GM23338 (cell line): ENCODE data around the gene USP43. TPM values are rescaled to one million over a fixed set of nuclear protein-coding genes. Genes with fewer than 3 reads are reported as not detected.

Source experiments
- ATAC-seq: fragments of 200-7000 bp; cut with Tn5 transposase; 3 replicates; pipeline ENCODE4 v1.9.1; 2020
- DNase-seq: peaks from one replicate; pipeline ENCODE4 v3.0.0-alpha.2; 2015; ENCODE audit warnings: low spot score
- H2AFZ ChIP-seq: fragments of 200-600 bp; sonication (generic); 2 replicates; pipeline ENCODE4 v1.8.0; 2016; ENCODE audit warnings: antibody characterized with exemption, mild to moderate bottlenecking, moderate library complexity
- H3F3A ChIP-seq: fragments of 200-600 bp; sonication (generic); replicated peaks from 2 replicates; pipeline ENCODE4 v1.8.0; 2017; ENCODE audit warnings: antibody characterized with exemption, mixed run types, low read depth
- H3K27ac ChIP-seq: fragments of 200-600 bp; sonication (generic); 2 replicates; pipeline ENCODE4 v1.6.1; 2016; ENCODE audit warnings: low read depth
- H3K27me3 ChIP-seq: fragments of 200-600 bp; sonication (generic); 2 replicates; pipeline ENCODE4 v1.8.0; 2016; ENCODE audit warnings: mild to moderate bottlenecking, mixed run types, moderate library complexity; ENCODE audit not compliant: insufficient read depth
- H3K36me3 ChIP-seq: fragments of 200-600 bp; sonication (generic); 2 replicates; pipeline ENCODE4 v1.8.0; 2016; ENCODE audit warnings: mild to moderate bottlenecking; ENCODE audit not compliant: insufficient read depth
- H3K4me1 ChIP-seq: fragments of 200-600 bp; sonication (generic); 2 replicates; pipeline ENCODE4 v1.8.0; 2016; ENCODE audit warnings: mild to moderate bottlenecking, moderate library complexity; ENCODE audit not compliant: insufficient read depth
- H3K4me2 ChIP-seq: fragments of 200-600 bp; sonication (generic); 2 replicates; pipeline ENCODE4 v1.7.1; 2017; ENCODE audit warnings: mixed run types
- H3K4me3 ChIP-seq: fragments of 200-600 bp; sonication (generic); 2 replicates; pipeline ENCODE4 v1.6.1; 2016; ENCODE audit warnings: mixed run types
- H3K79me2 ChIP-seq: fragments of 200-600 bp; sonication (generic); replicated peaks from 2 replicates; pipeline ENCODE4 v1.8.0; 2017; ENCODE audit warnings: mild to moderate bottlenecking; ENCODE audit not compliant: insufficient read depth
- H3K9me2 ChIP-seq: fragments of 200-600 bp; sonication (generic); 2 replicates; pipeline ENCODE4 v1.8.0; 2017; ENCODE audit not compliant: insufficient read depth
- H4K20me1 ChIP-seq: fragments of 200-600 bp; sonication (generic); replicated peaks from 2 replicates; pipeline ENCODE4 v1.8.0; 2017; ENCODE audit warnings: mild to moderate bottlenecking; ENCODE audit not compliant: insufficient read depth
- H3K27ac Mint-ChIP-seq: 2 replicates; pipeline ENCODE4 v1.8.0; 2020; ENCODE audit warnings: inconsistent platforms, mild to moderate bottlenecking, moderate library complexity, mixed read lengths
- H3K27me3 Mint-ChIP-seq: 3 replicates; pipeline ENCODE4 v1.8.0; 2022; ENCODE audit warnings: low read depth, mild to moderate bottlenecking, moderate library complexity, mixed read lengths, inconsistent platforms; ENCODE audit not compliant: insufficient read depth, poor library complexity
- H3K36me3 Mint-ChIP-seq: 3 replicates; pipeline ENCODE4 v1.8.0; 2021; ENCODE audit warnings: low read depth, mild to moderate bottlenecking, inconsistent platforms, moderate library complexity, mixed read lengths
- H3K4me1 Mint-ChIP-seq: 3 replicates; pipeline ENCODE4 v1.8.0; 2020; ENCODE audit warnings: mild to moderate bottlenecking, inconsistent platforms, mixed read lengths
- H3K4me3 Mint-ChIP-seq: 3 replicates; pipeline ENCODE4 v1.8.0; 2021; ENCODE audit warnings: moderate library complexity, mild to moderate bottlenecking, inconsistent platforms, mixed read lengths
- H3K9me3 Mint-ChIP-seq: 3 replicates; pipeline ENCODE4 v1.8.0; 2020; ENCODE audit warnings: moderate library complexity, mild to moderate bottlenecking, inconsistent platforms, mixed read lengths
- CREB1 ChIP-seq: fragments of 250-450 bp; sonication (Bioruptor Pico); IDR thresholded peaks from 2 replicates; pipeline ENCODE4 v1.5.0; 2020; ENCODE audit warnings: low read depth, mild to moderate bottlenecking, moderate library complexity
- CTCF ChIP-seq, 2 experiments: fragments of 200-600 bp in 1 of 2; sonication (generic) in 1 of 2; conservative IDR thresholded peaks; 2 replicates each; pipeline versions ENCODE4 v1.5.1 to v1.6.1; 2016 to 2017; ENCODE audit warnings: antibody characterized with exemption in 2 of 2, low read depth in 2 of 2, mild to moderate bottlenecking in 2 of 2, moderate library complexity in 1 of 2
- ETS1 ChIP-seq: IDR thresholded peaks from 2 replicates; pipeline ENCODE4 v1.6.1; 2016; ENCODE audit warnings: antibody characterized with exemption
- EZH2 ChIP-seq: fragments of 200-600 bp; sonication (generic); IDR thresholded peaks from one replicate; pipeline ENCODE4 v1.8.0; 2017; ENCODE audit warnings: antibody characterized with exemption, mild to moderate bottlenecking, low read depth; ENCODE audit not compliant: unreplicated experiment
- EZH2phosphoT487 ChIP-seq: fragments of 200-600 bp; sonication (generic); IDR thresholded peaks from one replicate; pipeline ENCODE4 v1.8.1; 2018; ENCODE audit warnings: antibody characterized with exemption; ENCODE audit not compliant: unreplicated experiment
- NANOG ChIP-seq: IDR thresholded peaks from 2 replicates; pipeline ENCODE4 v1.6.1; 2016; ENCODE audit warnings: antibody characterized with exemption, borderline replicate concordance
- POLR2AphosphoS5 ChIP-seq: IDR thresholded peaks from 2 replicates; pipeline ENCODE4 v1.6.1; 2016; ENCODE audit warnings: antibody characterized with exemption, low read depth
- STAT1 ChIP-seq: IDR thresholded peaks from one replicate; pipeline ENCODE4 v1.6.1; 2016; ENCODE audit warnings: antibody characterized with exemption; ENCODE audit not compliant: unreplicated experiment
- ZNF114 ChIP-seq: fragments of 250-450 bp; sonication (Bioruptor Pico); IDR thresholded peaks from 2 replicates; pipeline ENCODE4 v1.5.0; 2020; ENCODE audit warnings: mild to moderate bottlenecking, moderate library complexity
- ZNF331 ChIP-seq: fragments of 250-450 bp; sonication (Bioruptor Pico); IDR thresholded peaks from 2 replicates; pipeline ENCODE4 v1.5.0; 2020; ENCODE audit warnings: low read depth, mild to moderate bottlenecking, moderate library complexity
- polyA plus RNA-seq: library from polyadenylated mRNA; unstranded; fragments of >200 nt; fragmentation: Nextera tagmentation; extraction: Ambion mirVana; gene quantifications from 2 replicates; pipeline ENCODE4 v1.2.1, GENCODE V29; 2016
- total RNA-seq: library from RNA; depleted of rRNA; stranded (reverse); fragments of >200 nt; shearing (Covaris generic); gene quantifications from 2 replicates; pipeline ENCODE4 v1.2.3, GENCODE V29; 2014
- TF ChIP-seq, protein P1 (sequence below): IDR thresholded peaks from one replicate; pipeline ENCODE4 v1.6.1; 2018; ENCODE audit warnings: antibody characterized with exemption; ENCODE audit not compliant: unreplicated experiment

The USP43 gene
- total and polyA plus RNA-seq, 2 experiments from 2014 or later, result 5.7 to 12.5 TPM

- TF ChIP-seq NANOG, result no peak
- TF ChIP-seq ZNF114 (CRISPR knock-in tag), result no peak
- no peak for TF ChIP-seq EZH2phosphoT487
- TF ChIP-seq EZH2, result no peak
- TF ChIP-seq, protein P1, sequence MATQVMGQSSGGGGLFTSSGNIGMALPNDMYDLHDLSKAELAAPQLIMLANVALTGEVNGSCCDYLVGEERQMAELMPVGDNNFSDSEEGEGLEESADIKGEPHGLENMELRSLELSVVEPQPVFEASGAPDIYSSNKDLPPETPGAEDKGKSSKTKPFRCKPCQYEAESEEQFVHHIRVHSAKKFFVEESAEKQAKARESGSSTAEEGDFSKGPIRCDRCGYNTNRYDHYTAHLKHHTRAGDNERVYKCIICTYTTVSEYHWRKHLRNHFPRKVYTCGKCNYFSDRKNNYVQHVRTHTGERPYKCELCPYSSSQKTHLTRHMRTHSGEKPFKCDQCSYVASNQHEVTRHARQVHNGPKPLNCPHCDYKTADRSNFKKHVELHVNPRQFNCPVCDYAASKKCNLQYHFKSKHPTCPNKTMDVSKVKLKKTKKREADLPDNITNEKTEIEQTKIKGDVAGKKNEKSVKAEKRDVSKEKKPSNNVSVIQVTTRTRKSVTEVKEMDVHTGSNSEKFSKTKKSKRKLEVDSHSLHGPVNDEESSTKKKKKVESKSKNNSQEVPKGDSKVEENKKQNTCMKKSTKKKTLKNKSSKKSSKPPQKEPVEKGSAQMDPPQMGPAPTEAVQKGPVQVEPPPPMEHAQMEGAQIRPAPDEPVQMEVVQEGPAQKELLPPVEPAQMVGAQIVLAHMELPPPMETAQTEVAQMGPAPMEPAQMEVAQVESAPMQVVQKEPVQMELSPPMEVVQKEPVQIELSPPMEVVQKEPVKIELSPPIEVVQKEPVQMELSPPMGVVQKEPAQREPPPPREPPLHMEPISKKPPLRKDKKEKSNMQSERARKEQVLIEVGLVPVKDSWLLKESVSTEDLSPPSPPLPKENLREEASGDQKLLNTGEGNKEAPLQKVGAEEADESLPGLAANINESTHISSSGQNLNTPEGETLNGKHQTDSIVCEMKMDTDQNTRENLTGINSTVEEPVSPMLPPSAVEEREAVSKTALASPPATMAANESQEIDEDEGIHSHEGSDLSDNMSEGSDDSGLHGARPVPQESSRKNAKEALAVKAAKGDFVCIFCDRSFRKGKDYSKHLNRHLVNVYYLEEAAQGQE, result no peak
- TF ChIP-seq POLR2AphosphoS5, result no peak
- TF ChIP-seq ETS1, result no peak
- TF ChIP-seq STAT1, result no peak
Observed at GRCh38 chr17:9763643-9764042, 118.3 kb downstream of the USP43 start (continued).

GRCh38 chr17:9765322-9765721 lies 120.0 kb downstream of the USP43 start:
- H3K36me3 Mint-ChIP-seq, result no peaks in the 10 kb centered on the region
- Histone ChIP-seq H3K27me3 (no peaks in the 10 kb centered on the region), H4K20me1 (no peaks in the 10 kb centered on the region), H3K36me3 (no peaks in the 10 kb centered on the region), H3F3A (no peaks in the 10 kb centered on the region), H3K4me1 (no peaks in the 10 kb centered on the region), H3K4me3 (no peak overlapping the region), H3K4me2 (no peak overlapping the region), H3K79me2 (no peaks in the 10 kb centered on the region), H2AFZ (no peak overlapping the region), H3K9me2 (no peaks in the 10 kb centered on the region), H3K27ac (no peak overlapping the region)
- H3K4me3 Mint-ChIP-seq, result no peak overlapping the region
- H3K4me1 Mint-ChIP-seq, result no peaks in the 10 kb centered on the region
- H3K27ac Mint-ChIP-seq, result no peak overlapping the region
- H3K27me3 Mint-ChIP-seq, result peaks cover 3% of the 10 kb centered on the region
- no peaks in the 10 kb centered on the region for H3K9me3 Mint-ChIP-seq
- DNase-seq, result no peak
- ATAC-seq, result no peak
- TF ChIP-seq NANOG, result no peak
- no peak for TF ChIP-seq EZH2
- TF ChIP-seq ETS1, result no peak
- no peak for TF ChIP-seq CTCF (conservative IDR thresholded peaks at IDR 0.05; ENCODE audit: low read depth in 2 of 2)
- TF ChIP-seq STAT1, result no peak
- TF ChIP-seq ZNF114 (CRISPR knock-in tag), result no peak
- TF ChIP-seq EZH2phosphoT487, result no peak
- TF ChIP-seq, protein P1, result no peak
- no peak for TF ChIP-seq ZNF331 (CRISPR knock-in tag)
- TF ChIP-seq CREB1 (CRISPR knock-in tag), result no peak
